GM18505 (cell line): Measurements from ENCODE around the gene GPLD1.

Source experiments
- ATAC-seq: cut with Tn5 transposase; IDR thresholded peaks from one replicate; pipeline ENCODE4 v1.9.1; 2021; ENCODE audit not compliant: unreplicated experiment
- POLR2A ChIP-seq: IDR thresholded peaks from 4 replicates; pipeline ENCODE4 v1.6.1; 2011; ENCODE audit warnings: borderline replicate concordance; ENCODE audit not compliant: insufficient read depth, insufficient read length; ENCODE audit errors: extremely low read depth

Gene GPLD1

DNA sequence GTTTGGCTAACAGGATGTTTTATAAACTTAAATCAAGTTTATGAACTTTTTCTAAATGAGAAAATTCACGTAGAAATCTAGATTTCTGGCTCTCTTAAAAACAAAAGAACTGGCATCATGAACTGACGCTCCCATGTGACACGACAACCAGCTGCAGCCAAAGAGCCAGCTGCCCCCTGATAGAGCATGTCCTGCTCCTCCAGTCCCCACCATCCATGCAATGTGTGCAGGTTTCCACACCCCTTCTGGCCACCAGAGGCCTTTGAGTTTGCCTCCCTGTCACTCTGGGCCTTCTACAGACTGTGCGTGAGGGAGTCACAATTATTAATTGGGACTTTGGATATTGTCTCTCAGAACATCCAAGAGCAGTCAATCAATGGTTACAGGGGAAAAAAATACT lies 1.6 kb upstream of the GPLD1 start:
- no peak for TF ChIP-seq POLR2A
- no peak for ATAC-seq

DNA sequence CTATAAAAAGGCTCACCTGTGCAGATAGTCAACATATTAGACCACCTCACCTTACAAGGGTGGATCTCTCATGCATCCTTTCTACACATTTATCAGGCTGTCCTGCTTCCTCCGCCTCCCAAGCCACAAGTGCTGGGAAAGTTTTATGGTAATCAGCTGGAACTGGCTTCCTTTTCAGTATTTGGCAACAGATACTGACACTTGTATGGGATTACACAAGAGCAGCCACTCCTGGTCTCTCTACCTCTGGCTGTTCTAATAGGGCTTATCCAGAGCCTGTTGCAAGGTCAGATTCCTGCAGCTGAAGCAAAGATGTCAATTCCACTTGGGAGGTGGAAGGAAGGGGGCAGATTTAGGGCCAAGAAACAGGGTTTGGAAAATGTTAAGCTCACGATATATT lies 503 bp upstream of the GPLD1 start:
- TF ChIP-seq POLR2A: no peak
- no peak for ATAC-seq

DNA sequence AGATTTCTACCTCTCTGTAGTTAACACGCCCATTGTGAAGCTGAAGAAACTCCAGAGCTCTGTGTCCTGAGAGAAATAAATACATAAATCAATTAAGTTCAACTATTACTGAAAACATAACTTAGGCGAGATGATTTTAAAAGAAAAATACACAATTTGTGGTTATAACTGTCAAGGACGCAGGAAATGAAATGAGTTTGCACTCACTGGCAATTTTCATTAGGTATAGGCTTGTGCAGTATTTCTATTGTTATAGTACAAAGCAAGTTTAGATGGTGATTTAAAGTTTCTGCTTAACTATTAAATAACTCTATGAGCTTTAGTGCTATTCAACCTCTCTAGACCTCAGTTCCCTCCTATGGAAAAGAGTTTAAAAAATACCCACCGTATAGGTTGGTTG lies 3.3 kb downstream of the GPLD1 start:
- ATAC-seq: no peak
- no peak for TF ChIP-seq POLR2A

DNA sequence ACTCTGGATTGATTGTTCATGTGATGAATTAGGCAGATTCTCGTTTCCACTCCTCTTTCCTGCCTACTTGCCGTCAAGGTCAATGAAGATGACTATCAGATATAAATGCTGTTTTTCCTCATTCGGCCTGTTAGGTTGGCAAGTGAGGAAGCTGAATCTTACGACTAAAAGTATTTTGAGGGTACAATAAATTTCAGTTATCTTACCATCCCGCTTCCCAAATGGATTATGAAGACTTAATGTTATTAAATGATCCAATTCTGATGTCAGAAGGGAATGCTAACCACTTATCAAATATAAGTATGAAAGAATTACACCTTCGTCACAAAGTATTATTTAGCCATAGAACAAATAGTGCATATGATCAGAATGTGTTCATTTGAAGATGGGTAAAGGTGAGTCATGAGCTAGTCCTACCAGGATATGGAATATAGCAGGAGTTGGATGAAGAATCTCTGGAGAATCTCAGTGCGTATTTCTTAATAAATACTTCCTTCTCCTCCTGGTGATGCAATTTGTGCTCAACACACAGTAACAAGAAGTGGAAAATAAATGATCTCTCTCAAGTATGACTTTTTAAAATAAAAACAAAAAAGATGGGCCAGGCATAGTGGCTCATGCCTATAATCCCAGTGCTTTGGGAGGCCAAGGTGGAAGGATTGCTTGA lies 4.6 kb downstream of the GPLD1 start:
- no peak for ATAC-seq
- no peak for TF ChIP-seq POLR2A

DNA sequence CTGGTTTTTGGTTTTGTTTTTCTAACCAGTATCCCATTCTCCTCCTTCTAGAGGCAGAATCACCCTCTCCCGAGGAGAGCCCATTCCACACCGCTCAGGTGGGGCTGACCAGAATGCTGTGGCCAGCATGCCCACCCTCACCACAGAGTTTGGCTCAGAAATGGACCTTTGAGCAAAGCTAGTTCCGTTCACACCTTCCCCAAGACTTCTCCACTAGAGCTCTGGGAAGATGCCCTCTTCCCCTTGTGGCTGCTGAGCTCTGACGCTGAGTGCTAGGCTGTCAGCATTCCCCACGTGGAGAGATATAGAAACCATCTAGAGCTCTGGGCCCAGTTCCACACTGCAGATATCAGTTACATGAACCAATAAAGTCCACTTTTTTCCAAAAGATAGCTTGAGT lies 7.9 kb downstream of the GPLD1 start:
- ATAC-seq: no peak

DNA sequence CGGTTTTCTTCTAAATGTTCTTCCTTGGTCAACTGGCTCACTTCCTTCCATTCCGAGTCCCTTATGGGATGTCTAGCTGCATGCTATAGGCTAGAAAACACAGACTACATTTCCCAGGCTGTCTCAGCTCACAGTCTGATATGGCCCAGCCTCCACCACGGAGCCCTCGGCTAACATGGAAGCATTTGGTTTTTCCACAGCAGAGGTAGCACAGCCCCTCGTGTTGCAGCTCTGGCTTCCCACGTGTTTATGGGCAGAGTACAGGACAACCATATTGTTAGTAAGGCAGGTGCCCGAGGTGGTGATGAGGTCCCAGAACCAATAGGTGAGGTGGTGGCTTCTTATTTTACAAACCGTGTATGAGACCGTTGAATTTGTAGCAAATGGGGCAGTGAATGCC lies 8.7 kb downstream of the GPLD1 start:
- no peak for ATAC-seq
- TF ChIP-seq POLR2A: no peak

More for the DNA sequence above, 7.9 kb downstream of the GPLD1 start:
- TF ChIP-seq POLR2A: no peak

DNA sequence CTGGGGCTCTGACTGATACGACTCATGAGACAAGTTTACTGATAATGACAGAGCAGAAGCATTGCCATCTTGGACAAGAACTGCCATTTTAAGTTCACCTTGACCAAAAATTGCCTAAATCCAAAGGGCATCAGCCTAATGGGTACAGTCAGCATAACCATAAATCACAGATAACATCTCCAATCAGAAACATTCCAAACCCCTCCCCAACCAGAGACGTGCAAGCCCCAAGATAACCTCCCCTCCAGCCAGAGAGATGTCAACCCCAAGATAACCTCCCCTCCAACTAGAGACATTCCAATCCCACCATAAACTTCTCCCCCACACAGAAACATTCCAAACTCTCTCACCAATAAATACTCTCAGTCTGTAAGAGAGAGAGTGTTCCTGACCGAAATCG lies 10.5 kb downstream of the GPLD1 start:
- no peak for ATAC-seq
- no peak for TF ChIP-seq POLR2A

DNA sequence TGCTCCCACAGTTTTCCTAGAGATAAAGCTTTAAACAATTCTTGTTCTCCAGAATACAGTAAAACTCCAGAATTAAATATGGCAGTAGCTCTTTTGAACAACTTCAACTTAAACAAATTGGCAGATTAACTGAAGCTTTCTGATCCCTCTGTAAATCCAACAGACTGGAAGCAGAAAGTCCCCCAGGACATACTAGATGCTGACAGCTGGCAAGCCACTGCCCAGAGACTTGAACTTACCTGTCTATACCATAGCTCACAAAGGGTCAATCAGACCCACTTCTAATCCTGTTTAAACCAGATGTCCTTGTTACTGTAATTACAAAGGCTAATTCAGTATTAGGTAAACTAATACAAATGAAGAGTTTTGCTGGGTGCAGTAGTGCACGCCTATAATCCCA lies 12.3 kb downstream of the GPLD1 start:
- ATAC-seq: no peak
- TF ChIP-seq POLR2A: no peak

DNA sequence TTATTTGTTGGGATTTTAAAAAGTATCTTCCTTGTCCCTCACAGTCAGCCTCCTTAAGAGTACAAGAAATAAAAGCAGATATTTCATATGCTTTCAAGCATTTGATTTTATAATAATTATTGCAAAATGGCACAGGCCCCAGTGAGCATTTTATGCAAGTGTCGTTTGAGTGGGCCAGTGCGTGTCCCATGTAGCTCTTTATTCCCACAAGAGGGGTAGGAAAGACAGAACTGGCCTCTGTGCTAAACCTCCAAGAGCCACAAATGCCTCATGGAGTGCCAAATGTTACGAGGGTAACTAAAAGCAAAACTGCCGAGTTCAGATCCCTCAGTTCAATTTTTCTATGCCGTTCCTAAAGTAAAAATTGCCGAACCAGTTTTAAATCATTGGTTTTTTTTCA lies 12.7 kb downstream of the GPLD1 start:
- no peak for ATAC-seq
- TF ChIP-seq POLR2A: no peak

DNA sequence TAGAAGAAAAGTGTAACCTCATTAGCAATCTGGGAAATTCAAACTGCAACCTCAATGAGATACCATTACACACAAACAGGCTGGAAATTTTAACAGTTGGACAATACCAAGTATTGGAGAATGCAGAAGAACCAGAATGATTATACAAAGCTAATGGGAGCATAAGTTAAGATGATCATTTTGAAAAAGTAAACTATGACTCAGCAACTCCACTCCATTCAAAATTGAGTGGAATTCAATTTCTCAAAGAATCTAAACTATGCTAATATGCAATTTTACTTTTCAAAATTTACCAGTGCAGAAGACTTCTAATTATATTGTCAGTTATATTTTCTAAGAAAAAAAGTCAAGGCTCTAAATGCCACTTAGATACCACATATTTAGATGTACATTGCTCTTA lies 17.2 kb downstream of the GPLD1 start:
- ATAC-seq: no peak
- no peak for TF ChIP-seq POLR2A

DNA sequence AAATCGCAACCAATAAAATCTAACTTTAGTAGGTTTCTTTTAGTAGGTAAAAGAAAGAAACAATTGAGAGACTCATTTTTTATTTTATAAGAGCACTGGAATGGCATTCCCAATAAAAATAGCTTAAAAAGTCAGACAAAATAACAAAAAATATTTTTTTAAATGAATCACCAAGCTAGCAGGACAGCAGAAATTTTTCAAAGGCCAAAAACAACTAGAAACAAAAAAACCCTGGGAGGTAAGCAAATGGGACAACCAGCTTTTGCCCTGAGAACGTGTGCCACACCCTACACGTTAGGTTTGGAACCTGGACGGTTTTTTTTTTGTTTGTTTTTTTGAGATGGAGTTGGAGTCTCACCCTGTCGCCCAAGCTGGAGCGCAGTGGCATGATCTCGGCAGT lies 19.6 kb downstream of the GPLD1 start:
- ATAC-seq: no peak
- TF ChIP-seq POLR2A: no peak

DNA sequence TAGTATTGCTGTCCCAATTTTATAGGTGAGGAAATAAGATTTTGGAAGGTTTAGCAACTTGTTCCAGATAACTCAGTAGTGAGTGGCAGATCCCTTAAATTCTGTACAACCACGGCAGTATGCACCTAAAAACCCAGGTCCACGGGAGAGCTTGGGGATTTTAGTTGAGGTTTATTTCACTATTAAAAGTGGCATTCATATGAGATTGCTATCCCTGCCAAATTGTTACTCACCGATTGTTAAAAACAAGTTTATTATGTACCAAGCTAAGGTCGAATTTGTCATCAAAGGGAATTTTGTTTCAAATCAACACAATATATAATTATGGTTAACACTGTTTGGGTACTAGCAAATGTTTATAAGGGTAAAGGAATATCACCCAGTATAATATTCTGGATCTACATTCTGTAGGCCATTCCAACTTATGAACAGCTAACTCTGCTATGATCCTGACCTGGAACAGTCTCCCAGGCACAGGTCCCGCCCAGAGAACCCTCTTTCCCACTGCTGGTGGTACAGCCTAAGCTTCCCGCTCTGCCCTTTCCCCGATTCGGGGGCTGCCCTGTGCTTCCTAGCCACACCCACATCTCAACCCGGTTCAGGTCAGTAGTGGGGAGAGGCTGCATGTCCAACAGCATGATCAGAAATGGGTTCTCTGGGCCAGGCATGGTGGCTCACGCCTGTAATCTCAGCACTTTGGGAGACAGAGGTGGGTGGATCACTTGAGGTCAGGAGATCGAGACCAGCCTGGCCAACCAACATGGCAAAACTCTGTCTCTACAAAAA lies 24.9 kb downstream of the GPLD1 start:
- TF ChIP-seq POLR2A: no peak
- no peak for ATAC-seq

DNA sequence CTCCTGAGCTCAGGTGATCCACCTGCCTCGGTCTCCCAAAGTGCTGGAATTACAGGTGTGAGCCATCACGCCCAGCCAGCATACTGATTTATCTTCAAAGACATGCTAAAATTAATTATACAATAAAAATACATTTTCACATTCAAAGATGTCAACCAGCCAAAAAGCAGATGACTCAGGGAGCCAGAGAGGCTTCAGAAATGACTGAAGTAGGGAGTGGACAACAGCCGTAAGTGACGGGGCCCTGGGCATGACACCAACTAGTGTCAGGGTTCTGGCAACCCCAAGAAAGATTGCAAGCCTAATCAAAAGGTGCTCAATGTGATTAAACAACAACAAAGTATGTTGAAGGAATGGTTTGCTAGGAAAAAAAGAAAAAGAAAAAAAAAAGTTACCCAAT lies 28.4 kb downstream of the GPLD1 start:
- no peak for ATAC-seq
- no peak for TF ChIP-seq POLR2A

DNA sequence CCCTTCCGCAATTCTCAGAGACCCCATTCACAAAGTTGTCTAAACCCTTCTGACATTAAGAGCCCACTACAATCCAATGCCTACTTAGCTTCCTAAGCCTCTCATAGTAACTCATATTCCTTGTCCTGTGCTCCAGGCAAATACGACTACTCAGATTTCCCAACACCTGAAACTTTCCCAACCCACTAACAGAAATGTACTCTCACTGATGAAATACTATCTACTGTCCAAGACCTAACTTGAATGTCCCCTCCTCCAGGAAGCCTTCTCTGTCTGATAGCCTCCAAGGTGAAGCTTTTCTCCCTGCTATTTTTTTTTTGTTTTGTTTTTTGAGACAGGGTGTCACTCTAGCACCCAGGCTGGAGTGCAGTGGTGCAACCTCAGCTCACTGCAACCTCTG lies 30.4 kb downstream of the GPLD1 start:
- TF ChIP-seq POLR2A: no peak
- ATAC-seq: no peak
